ENCODE data around the gene NFATC1.

NFATC1 gene

GRCh38 chr18:79545255-79545654 lies 149.5 kb downstream of the NFATC1 start:
- DNase-seq: no peak

- no peak for DNase-seq
Measured at GRCh38 chr18:79545736-79546171, 150.0 kb downstream of the NFATC1 start.

- no peak for DNase-seq
Measured at GRCh38 chr18:79546781-79547272, 151.1 kb downstream of the NFATC1 start.

GRCh38 chr18:79547413-79548076 lies 151.8 kb downstream of the NFATC1 start:
- DNase-seq: no peak

GRCh38 chr18:79548077-79548450 lies 152.3 kb downstream of the NFATC1 start:
- no peak for DNase-seq

GRCh38 chr18:79548621-79548985 lies 152.9 kb downstream of the NFATC1 start:
- DNase-seq: no peak

- DNase-seq: no peak
Measured at GRCh38 chr18:79548986-79549637, 153.4 kb downstream of the NFATC1 start.

GRCh38 chr18:79549638-79550000 lies 153.9 kb downstream of the NFATC1 start:
- no peak for DNase-seq

- DNase-seq: no peak
Measured at GRCh38 chr18:79552140-79552631, 156.5 kb downstream of the NFATC1 start.

GRCh38 chr18:79552696-79553095 lies 157.0 kb downstream of the NFATC1 start:
- no peak for DNase-seq

GRCh38 chr18:79553154-79553553 lies 157.4 kb downstream of the NFATC1 start:
- no peak for DNase-seq

GRCh38 chr18:79553696-79554095 lies 158.0 kb downstream of the NFATC1 start:
- no peak for DNase-seq

GRCh38 chr18:79554321-79554720 lies 158.6 kb downstream of the NFATC1 start:
- no peak for DNase-seq

- DNase-seq: no peak
Measured at GRCh38 chr18:79554945-79555645, 159.4 kb downstream of the NFATC1 start.

- DNase-seq: no peak
Measured at GRCh38 chr18:79555885-79556284, 160.2 kb downstream of the NFATC1 start.

GRCh38 chr18:79556829-79557585 lies 161.3 kb downstream of the NFATC1 start:
- DNase-seq: no peak

- no peak for DNase-seq
Measured at GRCh38 chr18:79558196-79558932, 162.6 kb downstream of the NFATC1 start.

GRCh38 chr18:79558933-79559416 lies 163.2 kb downstream of the NFATC1 start:
- no peak for DNase-seq

- DNase-seq: no peak
Measured at GRCh38 chr18:79559436-79559835, 163.7 kb downstream of the NFATC1 start.

GRCh38 chr18:79560042-79560860 lies 164.5 kb downstream of the NFATC1 start:
- no peak for DNase-seq

GRCh38 chr18:79560861-79561210 lies 165.1 kb downstream of the NFATC1 start:
- DNase-seq: no peak

Measured in NCI-H82 (cell line).